Loucy (cell line): ENCODE results near the gene MRPL22.

Experiments
- CTCF ChIP-seq: fragments of 200-600 bp; sonication (generic); conservative IDR thresholded peaks from 2 replicates; pipeline ENCODE4 v1.5.1; 2014; ENCODE audit warnings: mild to moderate bottlenecking, antibody characterized with exemption, low read length
- EZH2phosphoT487 ChIP-seq: fragments of 200-600 bp; IDR thresholded peaks from 2 replicates; pipeline ENCODE4 v1.6.1; 2018; ENCODE audit warnings: antibody characterized with exemption, mild to moderate bottlenecking, moderate library complexity, borderline replicate concordance

DNA sequence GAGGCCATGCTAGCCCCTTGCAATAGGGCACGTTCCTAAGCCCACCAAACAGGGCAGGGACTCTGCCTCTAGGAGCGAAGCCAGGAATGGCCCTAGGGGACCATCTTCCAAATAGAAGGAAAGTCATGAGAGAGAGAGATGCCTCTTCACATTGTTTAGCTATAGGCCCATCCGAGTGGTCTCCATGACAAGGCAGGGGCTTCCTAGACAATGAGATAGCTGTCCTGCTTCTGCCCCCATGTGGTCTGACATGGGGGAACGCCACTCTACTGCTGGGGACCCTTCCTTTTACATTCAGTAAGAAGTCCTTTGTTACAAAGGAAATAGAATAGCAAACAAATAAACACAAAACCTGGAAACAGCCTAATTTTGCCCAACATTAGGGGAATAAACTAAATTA is 54.8 kb downstream of the MRPL22 start:
- peak; percentile 58 for TF ChIP-seq CTCF
- TF ChIP-seq EZH2phosphoT487: no peak
